ENCODE measurements around the gene HLA-DMA. TPM values are rescaled to one million over a fixed set of nuclear protein-coding genes. Genes with fewer than 3 reads are reported as not detected.
A peak's percentile ranks its signal among the peaks of the same experiment; 100 is the strongest.

The HLA-DMA gene
- total and polyA plus RNA-seq, 2 of the 13 experiments (the other 11 are each of a cell fraction or from before 2014, with no cell fraction given), result 0.70 to 0.71 TPM

DNA sequence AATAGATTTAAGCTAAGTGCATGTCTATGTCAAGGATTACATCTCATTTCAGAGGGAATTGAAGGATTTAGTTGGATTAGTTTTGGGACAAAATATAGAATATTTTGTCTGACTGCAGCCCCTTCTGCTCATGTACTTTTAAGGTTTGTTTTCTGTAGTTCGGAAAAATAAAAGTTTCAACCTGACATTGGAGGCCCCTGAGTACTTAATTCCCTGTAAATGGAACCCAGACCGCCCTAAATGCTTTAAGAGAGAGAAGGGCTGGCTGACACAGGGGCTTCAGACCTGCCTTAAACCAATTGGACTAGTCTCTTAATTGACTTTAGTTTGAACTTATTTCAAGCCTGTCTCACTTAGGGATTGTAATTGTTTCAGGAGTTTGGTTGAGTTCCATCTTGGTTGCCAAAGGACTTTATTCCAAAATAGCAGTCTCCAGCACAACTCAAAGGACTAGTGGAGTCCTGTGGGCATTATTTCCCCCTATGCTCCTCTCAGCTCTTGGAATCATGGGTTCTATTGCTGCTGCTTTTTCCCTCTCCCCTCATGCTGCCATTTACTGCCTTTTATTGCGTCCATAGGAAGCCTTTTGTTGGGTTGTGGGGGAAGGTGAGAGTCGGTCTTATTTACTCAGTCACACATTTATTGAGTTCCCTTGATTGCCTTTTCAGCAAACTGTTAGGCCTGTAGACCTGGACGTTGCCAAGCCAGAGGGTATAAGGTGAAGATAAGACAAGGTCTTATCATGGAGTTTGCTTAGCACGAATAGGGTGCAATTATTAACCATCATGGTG lies 30.0 kb upstream of the HLA-DMA start:
- no peak for FAIRE-seq
- POLR2A ChIA-PET, result interaction anchor here (1.4 to 10.2 kb wide), 3 partner anchors 11 to 97 kb away, joined by 4 to 305 read pairs (median 16); partner anchors contain the start of gene BRD2

DNA sequence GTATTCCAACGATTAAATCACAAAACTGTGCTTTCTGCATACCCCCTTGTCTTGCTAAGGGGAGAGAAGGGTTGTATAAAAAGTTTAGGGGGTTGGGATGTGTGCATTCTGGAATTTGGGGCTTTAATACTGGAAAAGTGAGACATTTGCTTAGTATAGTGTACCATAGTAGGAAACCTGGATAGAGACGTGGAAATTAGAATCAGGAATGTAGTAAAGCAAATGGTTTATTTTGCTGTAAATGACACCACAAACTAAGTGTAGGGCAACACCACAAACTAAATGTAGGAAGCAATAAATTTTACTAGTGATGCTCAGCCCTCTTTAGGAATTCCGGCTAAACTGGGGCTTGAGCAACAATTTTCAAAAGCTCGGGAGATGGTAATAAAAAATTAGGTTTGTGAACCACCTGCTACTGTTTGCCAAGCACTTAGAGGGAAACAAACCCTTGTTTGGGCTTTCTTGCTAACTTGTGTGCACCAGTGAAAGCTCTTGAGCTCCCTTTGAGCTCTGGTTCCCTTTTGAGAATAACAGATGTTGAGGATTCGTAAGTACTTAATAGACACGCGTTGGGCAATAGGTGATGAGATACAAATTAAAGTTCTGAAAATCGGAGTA lies 29.3 kb upstream of the HLA-DMA start:
- in situ Hi-C loops (cut with HindIII; ENCODE audit: extremely low pct_ligation_motif_present, low pct_unique_long_range_greater_than_20kb), result loop anchor here (5.0 kb wide), 1 partner anchor 45 kb away; no protein-coding TSS in a partner anchor
- H3K27ac ChIP-seq (ENCODE audit: extremely low read length, insufficient read depth, low read length), result no peak overlapping the region
- H3K4me3 ChIP-seq (replicated peaks in 1 of 3; ENCODE audit: insufficient read depth in 1 of 3, low read depth in 2 of 3, low read length in 3 of 3), result no peak overlapping the region
- intact Hi-C loops (cut with micrococcal nuclease; ENCODE audit: unreplicated experiment), result no loop called here
- no peak overlapping the region for H3K4me2 ChIP-seq (ENCODE audit: low read depth, low read length)
- FAIRE-seq (peak; percentile 44), DNase-seq (ENCODE audit: low spot score) (no peak), ATAC-seq (no peak)
- H3K36me3 ChIP-seq (replicated peaks in 1 of 2; ENCODE audit: control insufficient read depth in 1 of 2, insufficient read depth in 2 of 2, low read length in 2 of 2), result peaks cover 28 to 39% of the 10 kb centered on the region in 2 experiments
- CTCF ChIA-PET (ENCODE audit: low intra/inter-chr PET ratio, low total read pairs), result interaction anchor here (7.2 kb wide), 1 partner anchor 48 kb away, joined by 103 read pairs; no protein-coding TSS in a partner anchor
- peaks cover 0 to 6% of the 10 kb centered on the region in 2 experiments; a peak in 2 of 5 replicates for H3K27me3 ChIP-seq (ENCODE audit: control insufficient read depth in 1 of 2, insufficient read depth in 2 of 2, low read length in 2 of 2)
- H4K20me1 ChIP-seq (ENCODE audit: insufficient read depth, low read length), result peaks cover 55% of the 10 kb centered on the region
- H2AFZ ChIP-seq (ENCODE audit: low read length), result no peak overlapping the region
- peaks cover 15% of the 10 kb centered on the region for H3K4me1 ChIP-seq (ENCODE audit: insufficient read depth, low read length)
- POLR2A ChIA-PET, result interaction anchor here (1.4 to 10.2 kb wide), 4 partner anchors 10 to 96 kb away, joined by 4 to 305 read pairs (median 10); partner anchors contain the start of genes BRD2 and HLA-DMA
- no TSS peak for BruUV-seq (replicated peaks)
- peaks cover 5% of the 10 kb centered on the region for H3K79me2 ChIP-seq (ENCODE audit: insufficient read depth, low read length)
- 77% methylated on average over 8 of the region's 8 CpGs for WGBS (ENCODE audit: low lambda C conversion rate)
- H3K9me3 ChIP-seq (ENCODE audit: low read length), result no peaks in the 10 kb centered on the region
- no peak overlapping the region for H3K9ac ChIP-seq (ENCODE audit: insufficient read depth, low read depth, low read length)
- TF ChIP-seq ZNF3 (CRISPR knock-in tag; IDR thresholded peaks at IDR 0.05) (no peak), MAFG (CRISPR knock-in tag; IDR thresholded peaks at IDR 0.05) (no peak), CEBPB (IDR thresholded peaks at IDR 0.05; ENCODE audit: borderline replicate concordance, low read depth, low read length) (peak; percentile 41; the same call in 1 of the 2 replicates), PAF1 (CRISPR knock-in tag; IDR thresholded peaks at IDR 0.05) (peak; percentile 87; the same call in 1 of the 2 replicates), SRSF4 (IDR thresholded peaks at IDR 0.05; ENCODE audit: low read depth, low read length, poor library complexity, severe bottlenecking) (peak; percentile 51), ZNF317 (CRISPR knock-in tag; IDR thresholded peaks at IDR 0.05) (0 out of 2 replicates have a peak, but pooled peaks have one; percentile 8), ZNF274 (CRISPR knock-in tag; IDR thresholded peaks at IDR 0.05) (no peak), SSRP1 (CRISPR knock-in tag; IDR thresholded peaks at IDR 0.05) (peak; percentile 53; the same call in 1 of the 2 replicates), CSRNP2 (CRISPR knock-in tag; conservative IDR thresholded peaks at IDR 0.05; ENCODE audit: low read depth) (no peak), RBFOX2 (IDR thresholded peaks at IDR 0.05; ENCODE audit: low read depth, low read length) (peak; percentile 75; the same call in 1 of the 2 replicates)

More for the DNA sequence above, 30.0 kb upstream of the HLA-DMA start:
- intact Hi-C loops (cut with micrococcal nuclease; ENCODE audit: unreplicated experiment) (no loop called here), in situ Hi-C loops (cut with HindIII; ENCODE audit: extremely low pct_ligation_motif_present, low pct_unique_long_range_greater_than_20kb) (loop anchor here (5.0 kb wide), 1 partner anchor 46 kb away; no protein-coding TSS in a partner anchor)
- Histone ChIP-seq H3K27ac (ENCODE audit: extremely low read length, insufficient read depth, low read length) (no peak overlapping the region), H3K27me3 (ENCODE audit: control insufficient read depth in 1 of 2, insufficient read depth in 2 of 2, low read length in 2 of 2) (peaks cover 0 to 6% of the 10 kb centered on the region in 2 experiments; a peak in 2 of 5 replicates), H3K4me2 (ENCODE audit: low read depth, low read length) (no peak overlapping the region), H3K36me3 (replicated peaks in 1 of 2; ENCODE audit: control insufficient read depth in 1 of 2, insufficient read depth in 2 of 2, low read length in 2 of 2) (peaks cover 22 to 32% of the 10 kb centered on the region in 2 experiments), H3K9me3 (ENCODE audit: low read length) (no peaks in the 10 kb centered on the region), H4K20me1 (ENCODE audit: insufficient read depth, low read length) (peaks cover 48% of the 10 kb centered on the region), H3K9ac (ENCODE audit: insufficient read depth, low read depth, low read length) (no peak overlapping the region), H3K4me3 (replicated peaks in 1 of 3; ENCODE audit: insufficient read depth in 1 of 3, low read depth in 2 of 3, low read length in 3 of 3) (no peak overlapping the region), H3K4me1 (ENCODE audit: insufficient read depth, low read length) (peaks cover 8% of the 10 kb centered on the region; the same call in 1 of the 2 replicates), H3K79me2 (ENCODE audit: insufficient read depth, low read length) (no peaks in the 10 kb centered on the region), H2AFZ (ENCODE audit: low read length) (no peak overlapping the region)
- no peak for DNase-seq (ENCODE audit: low spot score)
- TF ChIP-seq RBFOX2 (IDR thresholded peaks at IDR 0.05; ENCODE audit: low read depth, low read length) (0 out of 2 replicates have a peak, but pooled peaks have one; percentile 65), SIN3A (IDR thresholded peaks at IDR 0.05; ENCODE audit: borderline replicate concordance, low read depth, low read length) (peak; percentile 51; the same call in 1 of the 2 replicates), ZFP41 (CRISPR knock-in tag; IDR thresholded peaks at IDR 0.05; ENCODE audit: borderline replicate concordance) (no peak), MAFF (IDR thresholded peaks at IDR 0.05; ENCODE audit: low read depth, low read length) (no peak), KDM2A (CRISPR knock-in tag; IDR thresholded peaks at IDR 0.05; ENCODE audit: borderline replicate concordance, low read depth) (0 out of 2 replicates have a peak, but pooled peaks have one; percentile 7), SRSF4 (IDR thresholded peaks at IDR 0.05; ENCODE audit: low read depth, low read length, poor library complexity, severe bottlenecking) (peak; percentile 31), ZNF660 (CRISPR knock-in tag; IDR thresholded peaks at IDR 0.05; ENCODE audit: borderline replicate concordance, low read depth) (no peak), RBAK (CRISPR knock-in tag; IDR thresholded peaks at IDR 0.05) (no peak), ZNF709 (CRISPR knock-in tag; IDR thresholded peaks at IDR 0.05) (no peak), AGO2 (optimal IDR thresholded peaks at IDR 0.05; ENCODE audit: low read depth, low read length) (peak; percentile 66), RBM22 (optimal IDR thresholded peaks at IDR 0.05; ENCODE audit: low read length) (peak; percentile 63)
- ATAC-seq, result peak; percentile 24
- WGBS (ENCODE audit: low lambda C conversion rate), result 41% methylated on average over 6 of the region's 6 CpGs
- BruUV-seq (replicated peaks), result no TSS peak
- CTCF ChIA-PET (ENCODE audit: low intra/inter-chr PET ratio, low total read pairs), result interaction anchor here (2.6 to 7.2 kb wide), 2 partner anchors 49 to 96 kb away, joined by 48 to 103 read pairs; no protein-coding TSS in a partner anchor
